Measurements from ENCODE around the gene SDE2. TPM values are rescaled to one million over a fixed set of nuclear protein-coding genes. Genes with fewer than 3 reads are reported as not detected.

Gene SDE2
- total and polyA plus RNA-seq, 2 of the 4 experiments (the other 2 are of a cell fraction): 8.5 to 14.7 TPM

DNA sequence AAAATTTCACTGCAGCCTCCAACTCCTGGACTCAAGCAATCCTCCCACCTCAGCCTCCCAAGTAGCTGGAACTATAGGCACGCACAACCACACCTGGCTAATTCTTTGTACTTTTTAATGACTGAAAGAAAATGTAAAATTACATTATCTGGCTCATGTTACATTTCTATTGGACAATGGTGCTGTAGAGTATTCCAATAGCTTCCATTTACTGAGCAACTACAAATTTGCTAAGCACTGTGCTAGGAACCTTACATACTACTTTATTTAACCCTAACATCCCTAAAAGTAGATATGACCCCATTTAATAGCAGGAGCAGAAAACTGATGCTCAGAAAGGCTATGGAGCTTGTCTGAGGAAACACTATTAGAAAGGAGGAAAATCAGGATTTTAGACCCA, 19.7 kb downstream of the SDE2 start (continued):
- TF ChIP-seq SMC3 (IDR thresholded peaks at IDR 0.05; ENCODE audit: low read depth, low read length): no peak
- TF ChIP-seq MXI1 (IDR thresholded peaks at IDR 0.05; ENCODE audit: borderline replicate concordance, low read depth, low read length): no peak
- TF ChIP-seq RCOR1 (IDR thresholded peaks at IDR 0.05; ENCODE audit: insufficient replicate concordance, low read length): no peak
- TF ChIP-seq RAD21 (IDR thresholded peaks at IDR 0.05; ENCODE audit: low read length): no peak

DNA sequence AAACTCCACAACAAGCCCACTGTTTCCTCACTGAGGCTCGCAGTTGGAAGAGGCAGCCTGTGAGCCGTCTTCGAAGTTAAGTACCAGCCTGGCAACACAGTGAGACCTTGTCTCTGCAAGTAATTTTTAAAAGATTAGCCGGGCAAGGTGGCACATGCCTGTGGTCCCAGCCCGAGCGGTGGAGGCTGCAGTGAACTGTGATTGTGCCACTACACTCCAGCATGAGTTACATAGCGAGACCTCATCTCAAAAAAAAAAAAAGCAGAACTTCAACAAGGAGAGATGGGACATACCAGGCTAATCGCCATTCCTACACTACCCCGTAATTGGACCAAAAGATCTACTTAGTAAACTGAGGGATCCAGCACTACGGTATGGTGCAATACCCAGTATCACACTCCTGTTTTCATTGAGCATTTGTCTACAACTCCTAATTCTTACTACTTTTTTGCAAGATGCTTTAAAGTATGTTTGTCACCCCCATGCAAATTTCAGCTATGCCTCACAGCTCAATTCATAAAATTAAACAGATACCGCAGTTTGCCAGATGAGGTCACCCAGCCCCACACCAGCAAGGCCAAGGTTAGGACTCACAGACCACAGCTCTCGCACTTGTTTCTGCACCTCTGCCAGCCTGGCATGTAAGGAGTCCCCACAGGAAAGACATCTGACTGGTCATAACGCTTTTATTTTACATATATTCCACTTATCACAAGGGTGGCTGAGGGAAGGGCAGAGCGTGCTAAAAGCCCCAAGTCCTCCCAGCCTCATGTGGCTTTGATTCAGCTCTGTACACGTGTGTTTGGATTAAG, 21.0 kb downstream of the SDE2 start:
- no TSS peak for BruUV-seq (replicated peaks)
- 91% methylated on average over 7 of the region's 15 CpGs; no CpG with 5 or more reads in 1 of the 2 experiments for WGBS, 2 experiments (ENCODE audit: extremely low coverage in 2 of 2, insufficient read length in 1 of 2)
- POLR2A ChIA-PET (ENCODE audit: unreplicated experiment): no interaction called here

More for the DNA sequence above, 21.0 kb downstream of the SDE2 start:
- Histone ChIP-seq H2BK5ac (ENCODE audit: low read depth, low read length, poor library complexity, severe bottlenecking) (no peak overlapping the region), H2BK120ac (ENCODE audit: low read depth, low read length) (no peak overlapping the region), H3K23ac (ENCODE audit: low read depth, low read length) (no peak overlapping the region), H3K56ac (ENCODE audit: extremely low read depth, insufficient read depth, low read length) (no peak overlapping the region), H3K9me3 (ENCODE audit: control insufficient read depth, insufficient read depth, low read length) (peaks cover 4% of the 10 kb centered on the region; the same call in 1 of the 2 replicates), H3K4me1 (ENCODE audit: control insufficient read depth, insufficient read depth, low read length) (no peaks in the 10 kb centered on the region), H3K27me3 (ENCODE audit: control insufficient read depth, insufficient read depth, low read length) (no peaks in the 10 kb centered on the region), H3K9me1 (ENCODE audit: insufficient read depth, low read length) (no peaks in the 10 kb centered on the region), H3K4me2 (ENCODE audit: low read depth, low read length) (no peak overlapping the region), H3K9ac (ENCODE audit: low read depth, low read length) (no peak overlapping the region), H3K4ac (ENCODE audit: low read depth, low read length) (no peak overlapping the region), H4K91ac (ENCODE audit: insufficient read depth, low read depth, low read length) (no peak overlapping the region), H2AK9ac (replicated peaks; ENCODE audit: low read depth, low read length, poor library complexity) (no peak overlapping the region), H3K18ac (ENCODE audit: low read depth, low read length) (no peak overlapping the region), H3K36me3 (ENCODE audit: control insufficient read depth, insufficient read depth, low read length) (peaks cover 24% of the 10 kb centered on the region), H2AFZ (replicated peaks; ENCODE audit: low read length, poor library complexity) (no peak overlapping the region), H3K14ac (replicated peaks; ENCODE audit: low read depth, low read length) (no peak overlapping the region), H2BK20ac (ENCODE audit: low read depth, low read length) (no peak overlapping the region), H4K20me1 (ENCODE audit: insufficient read depth, low read length) (no peaks in the 10 kb centered on the region), H4K5ac (ENCODE audit: low read depth, low read length) (no peak overlapping the region), H3K27ac (ENCODE audit: insufficient read depth, low read length) (no peak overlapping the region), H3K4me3 (ENCODE audit: insufficient read depth, low read depth, low read length) (no peak overlapping the region), H3K79me1 (ENCODE audit: low read depth in 1 of 2, low read length in 2 of 2) (no peaks in the 10 kb centered on the region; a peak in 1 of 4 replicates), H4K8ac (ENCODE audit: low read depth in 2 of 2, low read length in 2 of 2) (no peak overlapping the region), H2AK5ac (ENCODE audit: low read depth, low read length) (no peak overlapping the region), H2BK15ac (ENCODE audit: low read depth, low read length) (no peak overlapping the region)
- dilution Hi-C loops (cut with HindIII; ENCODE audit: low sequenced_read_pairs, unreplicated experiment): loop anchor here (25.0 kb wide), 1 partner anchor 516 kb away; no protein-coding TSS in a partner anchor
- ATAC-seq (ENCODE audit: low read depth): no peak
- CTCF ChIA-PET: no interaction called here
- no peak for DNase-seq
- TF ChIP-seq MAFK (IDR thresholded peaks at IDR 0.05; ENCODE audit: low read depth, low read length): no peak
- TF ChIP-seq, protein P1, sequence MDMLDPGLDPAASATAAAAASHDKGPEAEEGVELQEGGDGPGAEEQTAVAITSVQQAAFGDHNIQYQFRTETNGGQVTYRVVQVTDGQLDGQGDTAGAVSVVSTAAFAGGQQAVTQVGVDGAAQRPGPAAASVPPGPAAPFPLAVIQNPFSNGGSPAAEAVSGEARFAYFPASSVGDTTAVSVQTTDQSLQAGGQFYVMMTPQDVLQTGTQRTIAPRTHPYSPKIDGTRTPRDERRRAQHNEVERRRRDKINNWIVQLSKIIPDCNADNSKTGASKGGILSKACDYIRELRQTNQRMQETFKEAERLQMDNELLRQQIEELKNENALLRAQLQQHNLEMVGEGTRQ (IDR thresholded peaks at IDR 0.05; ENCODE audit: low read depth, low read length): no peak
- intact Hi-C loops (cut with micrococcal nuclease): loop anchor here (5.0 to 10.0 kb wide), 4 partner anchors 56 to 1053 kb away; partner anchors contain the start of genes DNAH14, ENAH and PYCR2
- in situ Hi-C loops (cut with MboI; ENCODE audit: low sequenced_read_pairs): loop anchor here (10.0 kb wide), 1 partner anchor 663 kb away; no protein-coding TSS in a partner anchor

Data from IMR-90 (cell line).